PFSK-1 (cell line): ENCODE results near the gene SERPINB4.

ENCODE experiments used
- FOXP2 ChIP-seq: optimal IDR thresholded peaks from 2 replicates; pipeline ENCODE3; 2011; ENCODE audit warnings: borderline replicate concordance, control low read depth, inconsistent platforms; ENCODE audit not compliant: insufficient read depth; ENCODE audit errors: extremely low read length, extremely low read depth
- POLR2AphosphoS5 ChIP-seq: IDR thresholded peaks from 2 replicates; pipeline ENCODE4 v1.6.1; 2012; ENCODE audit warnings: low read depth, mild to moderate bottlenecking, control low read depth, low read length, moderate library complexity
- SIN3A ChIP-seq: IDR thresholded peaks from 2 replicates; pipeline ENCODE4 v1.6.1; 2012; ENCODE audit warnings: mild to moderate bottlenecking, low read length, moderate library complexity, borderline replicate concordance; ENCODE audit not compliant: insufficient read depth
- TAF1 ChIP-seq: IDR thresholded peaks from 2 replicates; pipeline ENCODE4 v1.6.1; 2012; ENCODE audit warnings: low read length, control low read depth, borderline replicate concordance; ENCODE audit not compliant: insufficient read depth
- TF ChIP-seq, protein P1 (sequence below), 2 experiments: IDR thresholded peaks; 2 replicates each; pipeline versions ENCODE4 v1.6.1 to v1.8.0; 2011 to 2012; ENCODE audit warnings: low read depth in 2 of 2, low read length in 2 of 2, control low read depth in 1 of 2, inconsistent platforms in 1 of 2, mild to moderate bottlenecking in 1 of 2, moderate library complexity in 1 of 2; ENCODE audit not compliant: insufficient read depth in 1 of 2

SERPINB4 gene

GRCh38 chr18:63603772-63604171 lies 40.3 kb downstream of the SERPINB4 start:
- TF ChIP-seq TAF1 (no peak), FOXP2 (no peak), SIN3A (no peak), POLR2AphosphoS5 (no peak)
- TF ChIP-seq, protein P1, sequence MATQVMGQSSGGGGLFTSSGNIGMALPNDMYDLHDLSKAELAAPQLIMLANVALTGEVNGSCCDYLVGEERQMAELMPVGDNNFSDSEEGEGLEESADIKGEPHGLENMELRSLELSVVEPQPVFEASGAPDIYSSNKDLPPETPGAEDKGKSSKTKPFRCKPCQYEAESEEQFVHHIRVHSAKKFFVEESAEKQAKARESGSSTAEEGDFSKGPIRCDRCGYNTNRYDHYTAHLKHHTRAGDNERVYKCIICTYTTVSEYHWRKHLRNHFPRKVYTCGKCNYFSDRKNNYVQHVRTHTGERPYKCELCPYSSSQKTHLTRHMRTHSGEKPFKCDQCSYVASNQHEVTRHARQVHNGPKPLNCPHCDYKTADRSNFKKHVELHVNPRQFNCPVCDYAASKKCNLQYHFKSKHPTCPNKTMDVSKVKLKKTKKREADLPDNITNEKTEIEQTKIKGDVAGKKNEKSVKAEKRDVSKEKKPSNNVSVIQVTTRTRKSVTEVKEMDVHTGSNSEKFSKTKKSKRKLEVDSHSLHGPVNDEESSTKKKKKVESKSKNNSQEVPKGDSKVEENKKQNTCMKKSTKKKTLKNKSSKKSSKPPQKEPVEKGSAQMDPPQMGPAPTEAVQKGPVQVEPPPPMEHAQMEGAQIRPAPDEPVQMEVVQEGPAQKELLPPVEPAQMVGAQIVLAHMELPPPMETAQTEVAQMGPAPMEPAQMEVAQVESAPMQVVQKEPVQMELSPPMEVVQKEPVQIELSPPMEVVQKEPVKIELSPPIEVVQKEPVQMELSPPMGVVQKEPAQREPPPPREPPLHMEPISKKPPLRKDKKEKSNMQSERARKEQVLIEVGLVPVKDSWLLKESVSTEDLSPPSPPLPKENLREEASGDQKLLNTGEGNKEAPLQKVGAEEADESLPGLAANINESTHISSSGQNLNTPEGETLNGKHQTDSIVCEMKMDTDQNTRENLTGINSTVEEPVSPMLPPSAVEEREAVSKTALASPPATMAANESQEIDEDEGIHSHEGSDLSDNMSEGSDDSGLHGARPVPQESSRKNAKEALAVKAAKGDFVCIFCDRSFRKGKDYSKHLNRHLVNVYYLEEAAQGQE (IDR thresholded peaks at IDR 0.05; ENCODE audit: insufficient read depth in 1 of 2, low read depth in 2 of 2, low read length in 2 of 2) = no peak

DNA sequence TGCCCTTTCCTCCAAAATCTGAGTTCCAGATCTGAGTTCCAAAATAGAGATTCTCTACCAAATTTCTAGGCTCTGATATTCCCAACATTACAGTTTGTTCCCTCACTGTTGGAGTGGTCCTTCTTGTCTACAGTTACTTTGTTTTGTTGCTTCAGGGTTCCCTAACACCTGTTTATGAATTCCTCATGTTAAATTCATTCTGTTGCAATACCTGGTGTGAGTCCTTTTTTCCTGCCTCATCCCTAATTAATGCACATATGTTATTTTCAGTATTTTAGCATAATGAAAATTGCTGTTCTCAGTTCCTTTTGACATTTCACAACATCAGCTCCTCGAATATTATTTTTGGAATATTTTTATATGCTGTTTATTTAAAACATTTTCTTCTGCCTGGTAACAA lies 40.7 kb downstream of the SERPINB4 start:
- TF ChIP-seq TAF1 (no peak), SIN3A (no peak), POLR2AphosphoS5 (no peak), FOXP2 (no peak)
- TF ChIP-seq, protein P1 (IDR thresholded peaks at IDR 0.05; ENCODE audit: insufficient read depth in 1 of 2, low read depth in 2 of 2, low read length in 2 of 2) = no peak

GRCh38 chr18:63596964-63597363 lies 47.1 kb downstream of the SERPINB4 start:
- TF ChIP-seq FOXP2 (no peak), POLR2AphosphoS5 (no peak), TAF1 (no peak), SIN3A (no peak)
- TF ChIP-seq, protein P1 (IDR thresholded peaks at IDR 0.05; ENCODE audit: insufficient read depth in 1 of 2, low read depth in 2 of 2, low read length in 2 of 2) = no peak

GRCh38 chr18:63592471-63592870 lies 51.6 kb downstream of the SERPINB4 start:
- TF ChIP-seq FOXP2 (no peak), TAF1 (no peak), POLR2AphosphoS5 (no peak), SIN3A (no peak)
- TF ChIP-seq, protein P1 (IDR thresholded peaks at IDR 0.05; ENCODE audit: insufficient read depth in 1 of 2, low read depth in 2 of 2, low read length in 2 of 2) = no peak

DNA sequence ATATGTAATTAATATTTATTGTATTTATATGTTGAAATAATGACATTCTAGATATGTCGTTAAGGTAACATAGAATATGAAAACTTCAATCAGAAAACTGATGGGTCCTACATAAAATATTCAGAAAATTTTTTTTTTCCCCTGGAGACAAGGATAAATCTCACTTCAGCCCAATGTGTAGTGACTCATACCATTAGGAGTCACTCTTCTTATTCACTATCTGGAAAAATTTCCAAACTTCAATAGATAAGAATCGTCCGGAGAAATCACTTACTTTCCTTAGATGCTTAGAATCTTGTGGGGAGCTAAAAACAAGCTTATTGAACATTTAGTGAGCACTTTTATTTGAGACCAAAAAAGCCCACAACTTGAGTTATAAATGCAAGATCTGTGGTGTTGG lies 52.3 kb downstream of the SERPINB4 start:
- no peak for TF ChIP-seq POLR2AphosphoS5
- TF ChIP-seq SIN3A = no peak
- TF ChIP-seq, protein P1 (IDR thresholded peaks at IDR 0.05; ENCODE audit: insufficient read depth in 1 of 2, low read depth in 2 of 2, low read length in 2 of 2) = no peak
- TF ChIP-seq FOXP2 = no peak
- TF ChIP-seq TAF1 = no peak
